Prostate gland (tissue), 2 donors: ENCODE measurements around the gene STAMBPL1.

Experiments used
- CTCF ChIP-seq, 4 experiments: fragments of 200-600 bp in 2 of 4; fragments of 450-650 bp in 2 of 4; sonication (generic) in 2 of 4; IDR thresholded peaks; 1 replicate in 3 of 4; 2 replicates in 1 of 4; pipeline ENCODE4 v1.5.1; 2016 to 2019; ENCODE audit warnings: antibody characterized with exemption in 4 of 4, mild to moderate bottlenecking in 2 of 4, moderate library complexity in 2 of 4
- POLR2A ChIP-seq: fragments of 450-650 bp; IDR thresholded peaks from one replicate; pipeline ENCODE4 v1.6.1; 2016; ENCODE audit warnings: antibody characterized with exemption, mild to moderate bottlenecking

- peak; percentile 40 for TF ChIP-seq POLR2A
- no peak for TF ChIP-seq CTCF (IDR thresholded peaks at IDR 0.05)
Measured at GRCh38 chr10:88952647-88953111, 72.6 kb downstream of the STAMBPL1 start, which contains the start of gene ACTA2.
